ENCODE measurements around the gene CDH22.

CDH22 gene

DNA sequence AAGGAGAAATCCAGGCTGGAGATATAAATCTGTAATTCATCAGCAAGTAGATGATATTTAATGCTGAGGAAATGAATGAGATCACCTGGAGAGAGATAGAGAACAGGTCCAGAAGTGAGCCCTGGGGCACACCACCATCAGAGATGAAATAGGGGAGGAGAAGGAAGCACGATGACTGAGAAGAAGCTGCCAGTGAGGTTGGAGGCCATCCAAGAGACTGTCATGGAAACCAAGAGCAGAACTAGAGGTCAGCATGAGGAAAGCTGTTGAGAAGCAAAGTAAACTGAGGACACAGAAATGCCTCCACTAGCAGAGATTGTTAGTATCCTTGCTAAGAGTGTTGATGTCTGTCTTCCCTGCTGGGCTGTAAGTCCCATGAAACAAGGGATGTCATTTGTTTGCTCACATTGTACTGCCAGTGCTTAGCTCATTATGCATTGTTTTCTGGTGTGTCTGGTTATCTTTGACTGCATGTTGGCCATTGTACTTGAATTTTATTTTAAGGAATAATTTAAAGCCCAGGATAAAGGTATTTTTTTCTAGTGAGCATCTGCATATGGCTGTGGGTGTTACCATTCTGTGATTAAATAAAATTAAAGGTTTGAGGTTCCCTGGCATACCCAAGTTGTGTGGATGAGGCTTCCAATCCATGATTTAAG lies 35.8 kb downstream of the CDH22 start:
- Histone ChIP-seq H3K9ac (ENCODE audit: low read length) (no peak overlapping the region), H3K36me3 (ENCODE audit: control insufficient read depth, insufficient read depth, low read length, severe bottlenecking) (no peaks in the 10 kb centered on the region), H3K9me3 (ENCODE audit: control insufficient read depth, low read length) (peaks cover 8% of the 10 kb centered on the region), H3K4me3 (ENCODE audit: low read length) (no peak overlapping the region), H3K4me1 (ENCODE audit: control insufficient read depth, insufficient read depth, low read length) (peaks cover 25% of the 10 kb centered on the region), H3K27me3 (replicated peaks; ENCODE audit: control insufficient read depth, insufficient read depth, low read length) (peaks cover 39% of the 10 kb centered on the region)
- DNase-seq (ENCODE audit: low read depth): no peak

DNA sequence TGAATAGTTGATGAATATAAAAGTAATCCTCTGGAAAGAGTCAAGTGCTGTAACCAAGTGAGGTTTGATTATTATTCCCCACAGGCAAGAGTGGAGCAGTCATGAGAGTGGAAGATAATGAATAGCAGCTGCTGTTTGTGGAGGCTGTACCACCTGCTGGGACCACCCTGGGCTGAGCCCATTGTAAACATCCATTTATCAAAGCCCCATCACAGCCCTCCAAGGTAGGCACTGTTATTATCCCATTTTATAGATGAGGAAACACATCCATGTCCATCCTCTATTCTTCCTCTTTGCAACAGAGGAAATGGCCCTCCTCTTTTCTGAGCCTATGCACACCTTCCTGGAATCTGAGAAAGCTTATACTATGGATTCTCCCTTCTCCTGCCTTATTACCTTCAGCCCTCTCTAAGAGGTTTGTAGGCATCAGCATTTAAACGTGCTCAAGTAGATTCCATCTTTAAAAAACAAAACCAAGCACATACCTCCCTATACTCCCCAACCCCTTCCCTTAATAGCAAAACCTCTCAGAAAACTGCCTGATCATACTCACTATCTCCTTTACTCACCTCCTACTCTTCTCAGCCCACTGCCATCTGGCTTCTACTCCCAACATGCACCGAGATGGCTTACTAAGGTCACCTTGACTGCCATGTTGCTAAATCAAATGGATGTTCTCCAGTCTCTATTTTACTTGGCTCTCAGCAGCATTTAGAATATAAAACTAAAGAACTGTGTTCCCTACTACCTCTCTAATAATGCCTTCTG lies 37.1 kb downstream of the CDH22 start:
- Histone ChIP-seq H3K9ac (ENCODE audit: low read length) (no peak overlapping the region), H3K36me3 (ENCODE audit: control insufficient read depth, insufficient read depth, low read length, severe bottlenecking) (no peaks in the 10 kb centered on the region), H3K27me3 (replicated peaks; ENCODE audit: control insufficient read depth, insufficient read depth, low read length) (peaks cover 49% of the 10 kb centered on the region), H3K9me3 (ENCODE audit: control insufficient read depth, low read length) (peaks cover 8% of the 10 kb centered on the region), H3K4me1 (ENCODE audit: control insufficient read depth, insufficient read depth, low read length) (peaks cover 28% of the 10 kb centered on the region), H3K4me3 (ENCODE audit: low read length) (no peak overlapping the region)
- DNase-seq (ENCODE audit: low read depth): no peak

- Histone ChIP-seq H3K9me3 (ENCODE audit: control insufficient read depth, low read length) (peaks cover 8% of the 10 kb centered on the region), H3K4me1 (ENCODE audit: control insufficient read depth, insufficient read depth, low read length) (peaks cover 21% of the 10 kb centered on the region), H3K27me3 (replicated peaks; ENCODE audit: control insufficient read depth, insufficient read depth, low read length) (peaks cover 54% of the 10 kb centered on the region), H3K9ac (ENCODE audit: low read length) (no peak overlapping the region), H3K4me3 (ENCODE audit: low read length) (no peak overlapping the region), H3K36me3 (ENCODE audit: control insufficient read depth, insufficient read depth, low read length, severe bottlenecking) (no peaks in the 10 kb centered on the region)
- DNase-seq (ENCODE audit: low read depth): no peak
Measured at GRCh38 chr20:46269372-46269771, 38.9 kb downstream of the CDH22 start.

DNA sequence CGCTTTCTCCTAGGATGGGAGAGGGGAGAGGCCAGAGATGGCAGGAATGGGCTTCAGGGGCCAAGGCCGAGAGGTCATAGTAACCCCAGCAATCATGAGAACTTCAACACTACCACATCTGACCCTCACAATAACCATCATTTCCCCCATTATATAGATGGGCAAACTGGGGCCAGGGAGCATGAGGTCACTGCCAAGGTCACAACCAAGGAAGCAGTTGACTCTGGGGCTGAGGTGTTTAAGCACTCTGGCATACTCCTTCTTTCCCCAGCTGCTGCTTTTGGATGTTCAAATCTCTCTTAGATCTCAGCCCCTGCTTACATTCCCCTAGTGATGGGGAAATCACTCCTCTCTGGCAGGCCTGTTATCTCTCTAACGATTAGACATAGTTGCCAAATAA lies 39.6 kb downstream of the CDH22 start:
- no peak overlapping the region for H3K4me3 ChIP-seq (ENCODE audit: low read length)
- peaks cover 14% of the 10 kb centered on the region for H3K4me1 ChIP-seq (ENCODE audit: control insufficient read depth, insufficient read depth, low read length)
- H3K9ac ChIP-seq (ENCODE audit: low read length): no peak overlapping the region
- no peaks in the 10 kb centered on the region for H3K36me3 ChIP-seq (ENCODE audit: control insufficient read depth, insufficient read depth, low read length, severe bottlenecking)
- peaks cover 60% of the 10 kb centered on the region for H3K27me3 ChIP-seq (replicated peaks; ENCODE audit: control insufficient read depth, insufficient read depth, low read length)
- peaks cover 8% of the 10 kb centered on the region for H3K9me3 ChIP-seq (ENCODE audit: control insufficient read depth, low read length)
- DNase-seq (ENCODE audit: low read depth): no peak

GRCh38 chr20:46268131-46268614 lies 40.1 kb downstream of the CDH22 start:
- H3K9me3 ChIP-seq (ENCODE audit: control insufficient read depth, low read length): peaks cover 8% of the 10 kb centered on the region
- peaks cover 11% of the 10 kb centered on the region for H3K4me1 ChIP-seq (ENCODE audit: control insufficient read depth, insufficient read depth, low read length)
- peaks cover 63% of the 10 kb centered on the region for H3K27me3 ChIP-seq (replicated peaks; ENCODE audit: control insufficient read depth, insufficient read depth, low read length)
- no peak overlapping the region for H3K9ac ChIP-seq (ENCODE audit: low read length)
- DNase-seq (ENCODE audit: low read depth): no peak
- no peak overlapping the region for H3K4me3 ChIP-seq (ENCODE audit: low read length)
- no peaks in the 10 kb centered on the region for H3K36me3 ChIP-seq (ENCODE audit: control insufficient read depth, insufficient read depth, low read length, severe bottlenecking)

GRCh38 chr20:46267108-46268105 lies 40.9 kb downstream of the CDH22 start:
- Histone ChIP-seq H3K9ac (ENCODE audit: low read length) (no peak overlapping the region), H3K9me3 (ENCODE audit: control insufficient read depth, low read length) (peaks cover 3% of the 10 kb centered on the region), H3K4me1 (ENCODE audit: control insufficient read depth, insufficient read depth, low read length) (peaks cover 15% of the 10 kb centered on the region), H3K4me3 (ENCODE audit: low read length) (no peak overlapping the region), H3K36me3 (ENCODE audit: control insufficient read depth, insufficient read depth, low read length, severe bottlenecking) (no peaks in the 10 kb centered on the region), H3K27me3 (replicated peaks; ENCODE audit: control insufficient read depth, insufficient read depth, low read length) (peaks cover 67% of the 10 kb centered on the region)
- DNase-seq (ENCODE audit: low read depth): no peak

DNA sequence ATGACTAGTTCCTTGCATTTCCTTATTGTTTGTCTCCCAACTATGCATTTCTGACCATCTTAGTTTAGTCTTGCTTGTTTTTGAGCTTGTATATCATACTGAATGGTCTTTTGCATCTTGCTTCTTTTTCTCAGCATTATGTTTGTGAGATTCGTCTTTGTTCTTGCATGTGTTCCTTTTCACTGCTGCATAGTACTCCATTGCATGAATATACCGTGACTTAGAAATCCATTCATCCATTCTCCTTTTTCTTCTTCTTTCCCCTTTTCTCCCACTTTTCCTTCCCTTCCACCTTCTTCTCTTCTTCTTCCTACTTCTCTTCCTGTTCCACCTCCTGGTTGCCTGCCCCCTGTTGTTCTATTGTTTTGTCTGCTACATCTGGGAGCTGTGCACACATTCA lies 42.8 kb downstream of the CDH22 start:
- no peak overlapping the region for H3K4me3 ChIP-seq (ENCODE audit: low read length)
- no peaks in the 10 kb centered on the region for H3K9me3 ChIP-seq (ENCODE audit: control insufficient read depth, low read length)
- H3K4me1 ChIP-seq (ENCODE audit: control insufficient read depth, insufficient read depth, low read length): peaks cover 28% of the 10 kb centered on the region
- no peak for DNase-seq (ENCODE audit: low read depth)
- no peak overlapping the region for H3K9ac ChIP-seq (ENCODE audit: low read length)
- H3K36me3 ChIP-seq (ENCODE audit: control insufficient read depth, insufficient read depth, low read length, severe bottlenecking): no peaks in the 10 kb centered on the region
- peaks cover 51% of the 10 kb centered on the region for H3K27me3 ChIP-seq (replicated peaks; ENCODE audit: control insufficient read depth, insufficient read depth, low read length)

DNA sequence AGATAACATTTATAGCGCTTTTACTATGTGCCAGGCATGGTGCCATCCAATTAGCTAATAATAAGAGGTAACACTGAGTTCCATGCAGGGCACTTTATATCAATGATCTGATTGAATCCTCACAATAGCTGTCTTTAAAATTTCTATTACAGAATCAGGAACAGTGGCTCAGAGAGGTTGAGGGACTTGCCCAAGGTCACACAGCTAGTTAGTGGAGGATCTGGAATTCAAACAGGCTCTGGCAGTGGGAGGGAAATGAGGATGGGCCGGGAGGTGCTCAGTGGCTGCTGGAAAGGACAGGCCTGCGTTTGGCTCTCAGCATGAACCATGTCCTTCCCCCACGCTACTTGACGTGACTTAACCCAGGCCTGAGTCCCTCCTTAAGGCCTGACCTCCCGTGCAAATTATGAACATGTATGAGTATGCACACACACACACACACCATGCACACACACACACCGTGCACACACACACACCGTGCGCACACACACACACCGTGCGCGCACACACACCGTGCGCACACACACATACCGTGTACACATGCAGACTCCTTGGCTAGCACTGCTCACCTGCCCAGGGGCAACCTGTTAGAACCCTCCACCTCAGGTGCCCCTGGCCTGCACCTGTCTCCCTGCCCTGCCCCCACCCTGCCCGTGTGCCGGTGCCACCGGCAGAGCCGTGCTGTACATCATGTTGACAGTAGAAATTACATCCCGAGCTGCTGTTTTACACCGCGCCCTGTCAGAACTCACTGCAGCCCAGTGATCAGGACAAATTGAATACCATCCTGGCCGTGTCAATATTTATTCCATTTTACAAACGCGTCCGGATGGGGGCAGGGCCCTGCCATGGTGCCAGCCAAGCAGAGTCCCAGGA lies 43.7 kb downstream of the CDH22 start:
- H3K9me3 ChIP-seq (ENCODE audit: control insufficient read depth, low read length): no peaks in the 10 kb centered on the region
- no peak for DNase-seq (ENCODE audit: low read depth)
- peaks cover 33% of the 10 kb centered on the region for H3K4me1 ChIP-seq (ENCODE audit: control insufficient read depth, insufficient read depth, low read length)
- H3K9ac ChIP-seq (ENCODE audit: low read length): no peak overlapping the region
- H3K27me3 ChIP-seq (replicated peaks; ENCODE audit: control insufficient read depth, insufficient read depth, low read length): peaks cover 43% of the 10 kb centered on the region
- no peaks in the 10 kb centered on the region for H3K36me3 ChIP-seq (ENCODE audit: control insufficient read depth, insufficient read depth, low read length, severe bottlenecking)
- no peak overlapping the region for H3K4me3 ChIP-seq (ENCODE audit: low read length)

DNA sequence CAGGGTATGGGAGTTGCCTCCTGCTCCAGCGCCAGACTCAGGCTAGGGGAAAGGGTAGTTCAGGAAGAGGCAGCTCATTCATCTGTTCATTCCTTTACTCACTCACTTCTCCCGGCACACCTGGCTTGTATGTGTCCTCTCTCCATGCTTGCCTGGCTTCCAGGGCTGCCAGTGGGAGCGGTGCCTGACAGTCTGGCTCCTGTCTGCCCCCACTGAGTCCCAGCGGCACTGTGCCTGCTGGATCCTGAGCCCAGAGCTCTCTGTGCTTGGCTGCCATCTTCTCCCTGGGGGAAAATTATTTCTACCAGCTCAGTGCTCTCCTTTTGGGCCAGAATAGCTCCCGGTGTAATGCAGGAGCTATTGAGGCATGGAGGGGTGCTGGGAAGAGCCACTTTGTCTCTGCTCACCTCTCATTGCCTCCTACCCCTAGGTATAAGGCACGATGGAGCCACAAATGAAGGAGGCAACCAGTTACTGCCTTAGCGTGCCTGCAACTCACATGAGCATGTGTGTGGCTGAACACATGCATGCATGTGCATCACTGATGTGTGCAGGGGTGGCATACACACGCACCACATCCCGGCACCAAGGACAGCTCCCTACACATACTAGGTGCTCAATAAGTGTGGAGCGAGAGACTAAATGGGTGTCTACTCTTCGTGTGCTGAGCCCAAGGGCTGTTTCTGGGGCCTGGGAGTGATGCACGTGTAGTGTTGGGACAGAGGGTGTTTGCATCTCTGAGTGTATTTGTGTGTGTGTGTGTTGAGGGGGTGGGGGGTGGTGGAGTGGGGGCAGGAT lies 46.6 kb downstream of the CDH22 start:
- DNase-seq (ENCODE audit: low read depth): no peak
- H3K4me3 ChIP-seq (ENCODE audit: low read length): no peak overlapping the region
- H3K36me3 ChIP-seq (ENCODE audit: control insufficient read depth, insufficient read depth, low read length, severe bottlenecking): no peaks in the 10 kb centered on the region
- peaks cover 45% of the 10 kb centered on the region for H3K27me3 ChIP-seq (replicated peaks; ENCODE audit: control insufficient read depth, insufficient read depth, low read length)
- peaks cover 29% of the 10 kb centered on the region for H3K4me1 ChIP-seq (ENCODE audit: control insufficient read depth, insufficient read depth, low read length)
- no peak overlapping the region for H3K9ac ChIP-seq (ENCODE audit: low read length)
- no peaks in the 10 kb centered on the region for H3K9me3 ChIP-seq (ENCODE audit: control insufficient read depth, low read length)

DNA sequence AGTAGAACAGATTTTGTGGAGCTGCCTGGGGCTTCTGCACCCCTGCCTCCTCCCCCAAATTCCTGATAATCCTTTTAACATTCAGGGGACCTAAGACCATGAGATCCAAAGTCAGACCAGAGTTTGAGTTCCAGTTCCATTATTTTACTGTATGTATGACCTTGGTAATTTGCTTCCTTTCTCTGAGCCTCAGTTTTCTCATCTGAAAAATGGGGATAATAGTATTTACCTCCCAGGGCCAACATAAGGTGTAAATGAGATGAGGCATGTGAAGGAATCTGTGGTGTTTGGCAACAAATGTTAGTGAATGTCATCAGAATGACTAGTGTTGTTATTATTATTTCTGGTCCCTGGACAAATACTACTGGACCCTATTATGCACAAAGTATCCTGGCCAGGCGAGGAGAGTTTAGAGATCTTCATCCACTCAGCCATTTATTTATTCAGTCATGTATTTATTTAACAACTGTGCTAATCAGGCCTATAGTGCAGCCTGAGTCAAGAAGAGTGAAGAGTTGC lies 47.3 kb downstream of the CDH22 start:
- no peaks in the 10 kb centered on the region for H3K9me3 ChIP-seq (ENCODE audit: control insufficient read depth, low read length)
- H3K4me3 ChIP-seq (ENCODE audit: low read length): no peak overlapping the region
- H3K36me3 ChIP-seq (ENCODE audit: control insufficient read depth, insufficient read depth, low read length, severe bottlenecking): no peaks in the 10 kb centered on the region
- no peak for DNase-seq (ENCODE audit: low read depth)
- peaks cover 29% of the 10 kb centered on the region for H3K4me1 ChIP-seq (ENCODE audit: control insufficient read depth, insufficient read depth, low read length)
- H3K9ac ChIP-seq (ENCODE audit: low read length): no peak overlapping the region
- peaks cover 45% of the 10 kb centered on the region for H3K27me3 ChIP-seq (replicated peaks; ENCODE audit: control insufficient read depth, insufficient read depth, low read length)
